HG02943 (cell line): Measurements from ENCODE around the gene CES2.

ENCODE experiments used
- ATAC-seq: cut with Tn5 transposase; IDR thresholded peaks from one replicate; pipeline ENCODE4 v1.9.1; 2021; ENCODE audit warnings: mild to moderate bottlenecking, low read depth, moderate library complexity; ENCODE audit not compliant: unreplicated experiment

The CES2 gene

DNA sequence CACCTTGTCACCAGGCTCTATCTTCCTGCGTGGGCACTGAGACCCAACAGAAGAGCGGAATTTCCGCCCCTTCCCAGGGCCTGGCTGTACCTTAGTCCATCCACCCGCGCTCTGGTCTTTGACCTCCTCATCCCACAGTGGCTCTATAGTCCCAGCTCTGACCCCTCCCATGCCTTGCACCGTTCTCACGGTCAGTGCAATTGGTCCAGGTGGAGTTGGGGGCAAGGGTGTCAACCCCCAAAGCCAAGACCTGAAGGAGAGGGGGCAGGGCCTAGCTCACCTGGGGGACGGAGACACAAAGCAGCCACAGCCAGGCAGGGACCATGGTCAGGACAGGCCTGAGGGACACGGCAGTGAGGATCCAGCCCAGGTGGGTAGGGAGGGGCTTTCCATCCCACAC is 17.6 kb upstream of the CES2 start:
- ATAC-seq: no peak

DNA sequence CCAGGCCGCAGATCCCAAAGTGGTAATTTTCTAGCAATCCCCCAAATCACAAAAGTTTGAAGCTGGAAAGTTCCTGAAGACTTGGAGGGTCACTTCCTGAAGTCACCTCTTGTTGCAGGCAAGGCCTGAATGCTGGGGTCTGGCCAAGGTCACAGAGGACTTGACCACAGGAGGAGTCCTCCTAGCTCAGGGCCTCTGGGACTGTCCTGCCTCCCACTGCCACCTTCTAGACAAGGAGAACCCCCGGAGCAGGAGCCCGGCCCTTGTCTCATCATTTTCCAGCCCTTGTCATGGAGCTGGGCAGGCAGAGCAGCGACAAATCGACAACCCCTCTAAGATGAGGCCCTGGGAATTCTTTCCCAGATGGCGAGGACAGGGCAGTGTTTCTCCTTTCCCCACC is 17.0 kb upstream of the CES2 start:
- ATAC-seq: no peak

DNA sequence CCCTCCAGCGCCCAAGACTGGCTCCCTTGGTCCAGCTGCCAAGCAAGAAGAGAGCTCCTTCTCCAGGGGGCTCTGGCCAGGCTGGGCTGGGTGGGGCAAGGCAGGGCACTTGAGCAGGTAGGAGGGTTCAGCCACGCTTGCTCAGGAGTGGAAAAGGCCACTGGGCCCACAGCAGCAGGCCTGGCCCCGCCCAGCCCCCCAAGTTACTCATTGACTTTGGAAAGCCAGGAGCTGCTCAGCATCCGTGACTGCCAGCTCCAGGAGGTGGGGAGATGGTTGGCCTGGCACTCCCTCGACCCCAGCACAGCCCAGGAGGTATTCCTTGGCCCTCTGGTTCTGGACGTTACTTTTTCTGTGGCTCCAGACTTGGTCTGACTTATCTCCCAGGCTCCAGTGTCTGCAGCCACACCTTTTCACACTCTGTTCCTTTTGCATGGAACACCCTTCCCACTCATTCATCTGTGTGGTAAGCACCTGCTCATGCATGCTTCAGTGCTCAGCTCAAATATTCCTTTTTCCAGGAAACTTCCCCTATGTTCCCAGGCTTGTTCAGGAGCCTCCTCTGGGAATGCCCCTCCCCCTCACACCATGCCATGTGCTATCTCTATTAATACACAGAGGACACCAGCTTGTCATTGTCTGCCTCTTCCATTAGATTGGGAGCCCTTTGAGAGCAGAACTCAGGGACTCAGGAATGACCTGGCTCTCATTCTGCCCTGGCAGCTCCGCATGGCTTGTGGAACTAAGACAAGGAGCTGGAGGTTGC is 16.3 kb upstream of the CES2 start, which contains the start of gene CDH16:
CDH16 (minus strand) TSS at position 83 of the 766 bp plus-strand sequence. CDS start 820 bp downstream, outside the sequence.
- ATAC-seq: no peak

DNA sequence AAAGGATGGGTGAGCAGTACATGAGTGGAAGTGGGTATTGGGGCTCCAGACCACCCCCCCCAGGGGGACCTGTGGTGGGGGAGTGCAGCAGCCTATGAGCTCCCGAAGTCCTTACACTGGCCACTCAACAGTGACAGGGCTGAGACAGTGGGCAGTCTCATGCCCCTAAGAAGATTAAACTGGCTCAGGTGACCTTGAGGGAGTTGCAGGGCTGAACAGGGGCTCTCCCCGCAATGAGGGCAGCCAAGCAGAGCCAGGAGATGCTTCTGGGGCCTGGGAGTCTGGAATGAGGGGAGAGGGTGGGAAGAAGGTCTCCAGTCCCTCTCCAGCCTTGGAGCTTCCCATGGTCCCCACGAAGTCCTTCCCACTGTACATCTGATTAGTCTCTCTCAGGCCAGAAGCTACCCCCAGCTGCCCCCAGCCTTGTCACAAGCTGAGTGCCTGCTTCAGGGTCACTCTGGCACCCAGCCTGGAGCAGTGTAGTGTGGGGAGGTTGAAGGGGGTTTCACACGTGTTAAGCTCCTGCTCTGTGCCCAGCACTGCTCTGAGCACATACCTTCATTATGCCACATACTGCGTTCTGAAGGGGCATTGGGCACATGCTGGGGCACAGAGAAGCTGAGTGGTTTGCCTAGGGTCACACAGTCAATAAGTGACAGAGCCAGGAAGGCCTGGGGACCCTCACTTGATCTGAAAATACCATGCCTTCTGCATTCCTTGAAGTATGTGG is 15.6 kb upstream of the CES2 start:
- ATAC-seq: no peak

DNA sequence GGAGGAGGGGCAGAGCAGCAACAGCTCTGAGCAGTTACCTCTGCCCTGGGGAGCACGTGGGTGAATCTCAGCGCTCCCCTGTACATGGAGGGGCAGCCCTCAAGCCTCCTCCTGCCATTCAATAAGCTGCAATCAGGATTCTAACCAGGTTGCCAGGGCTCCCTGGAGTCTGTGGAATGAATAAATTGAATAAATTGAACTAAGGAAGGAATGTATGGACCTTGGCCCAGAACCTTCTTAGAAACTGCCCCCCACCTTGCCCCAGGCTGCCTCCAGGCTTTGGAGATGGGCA is 15.1 kb upstream of the CES2 start:
- ATAC-seq: no peak

DNA sequence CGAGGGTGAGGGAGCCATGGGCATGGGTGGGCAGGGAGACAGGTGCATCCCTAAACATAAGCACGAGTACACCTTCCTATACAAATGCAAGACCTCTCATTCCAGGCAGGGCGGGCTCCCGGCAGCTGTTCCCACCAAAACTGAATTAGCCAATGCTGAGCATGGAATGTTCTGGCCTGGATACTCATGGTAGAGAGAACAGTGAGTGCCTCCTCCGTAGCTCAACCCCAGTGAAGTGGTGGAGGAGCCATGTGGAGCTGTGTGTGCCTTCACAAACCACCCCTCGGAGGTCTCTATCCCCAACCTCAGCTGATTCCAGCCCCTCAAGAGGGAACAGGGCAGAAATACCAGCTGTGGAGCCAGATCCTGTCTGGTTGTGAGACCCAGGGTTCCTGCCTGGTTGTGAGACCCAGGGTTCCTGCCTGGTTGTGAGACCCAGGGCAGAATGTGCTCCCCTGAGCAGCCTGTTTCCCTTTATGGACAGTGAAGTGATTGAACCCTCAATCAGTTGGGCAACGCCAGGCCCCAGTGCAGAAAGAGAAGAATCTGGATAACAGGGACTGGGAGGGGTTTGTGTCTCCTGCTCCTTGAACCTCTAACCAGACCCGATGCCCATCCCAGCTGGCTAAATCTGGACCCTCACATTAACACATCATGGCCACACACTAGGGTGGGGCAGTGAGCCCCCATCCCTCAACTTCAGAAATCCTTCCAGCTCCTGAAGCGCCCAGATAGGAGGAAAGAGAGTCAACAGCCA is 14.2 kb upstream of the CES2 start:
- no peak for ATAC-seq

DNA sequence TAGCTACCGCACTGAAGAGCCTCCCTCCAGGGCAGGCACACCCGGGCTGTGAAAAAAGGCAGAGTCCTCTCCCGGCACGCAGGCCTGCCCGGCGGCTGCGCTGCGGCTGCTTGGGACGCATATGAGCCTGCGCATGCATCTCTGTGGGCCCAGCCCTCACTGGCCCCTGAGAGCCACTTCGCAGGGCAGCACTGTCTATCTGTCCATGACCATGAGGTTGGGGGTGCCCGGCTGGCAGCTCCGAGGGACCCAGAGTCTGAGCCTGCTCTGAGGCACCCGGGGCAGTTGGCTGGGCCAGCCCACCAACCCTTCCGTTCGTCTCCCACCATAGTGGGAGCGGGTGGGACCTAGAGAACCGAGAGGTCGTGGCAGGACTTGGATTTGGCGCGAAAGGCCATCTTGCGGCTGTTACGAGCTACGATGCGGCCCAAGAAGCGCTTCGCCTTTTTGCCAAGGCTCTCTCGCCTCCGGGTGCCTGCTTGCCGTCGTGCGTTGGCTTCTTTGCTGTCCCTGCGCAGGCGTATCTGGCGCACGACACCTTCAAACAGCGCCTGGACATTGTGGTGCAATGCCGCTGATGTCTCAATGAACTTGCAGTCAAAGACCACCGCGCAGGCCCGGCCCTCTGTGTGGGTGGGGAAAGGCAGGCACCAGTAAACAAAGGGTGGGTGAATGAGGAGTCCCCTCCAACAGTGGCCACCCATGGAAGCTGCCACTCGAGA is 13.4 kb upstream of the CES2 start:
- ATAC-seq: no peak

DNA sequence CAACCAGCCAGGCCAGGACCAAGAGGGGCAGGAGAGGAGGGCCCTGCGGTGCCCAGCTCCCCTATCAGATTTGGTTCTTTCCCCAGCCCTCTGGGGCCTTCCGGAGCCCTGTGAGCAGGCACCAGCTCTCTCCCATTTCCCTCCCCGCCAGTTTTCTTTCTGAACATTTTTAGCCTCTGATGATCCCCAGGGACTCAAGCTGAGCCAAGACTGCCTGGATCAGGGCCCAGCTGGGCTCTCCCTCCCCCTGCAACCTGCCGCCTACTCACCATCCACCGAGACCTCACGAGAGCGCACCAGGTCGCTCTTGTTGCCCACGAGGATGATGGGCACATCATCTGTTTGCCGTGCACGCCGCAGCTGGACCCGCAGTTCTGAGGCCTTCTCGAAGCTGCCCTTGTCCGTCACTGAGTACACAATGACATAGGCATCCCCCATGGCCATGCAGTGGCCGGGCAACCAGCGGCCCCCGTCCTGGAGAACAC is 12.0 kb upstream of the CES2 start:
- no peak for ATAC-seq

DNA sequence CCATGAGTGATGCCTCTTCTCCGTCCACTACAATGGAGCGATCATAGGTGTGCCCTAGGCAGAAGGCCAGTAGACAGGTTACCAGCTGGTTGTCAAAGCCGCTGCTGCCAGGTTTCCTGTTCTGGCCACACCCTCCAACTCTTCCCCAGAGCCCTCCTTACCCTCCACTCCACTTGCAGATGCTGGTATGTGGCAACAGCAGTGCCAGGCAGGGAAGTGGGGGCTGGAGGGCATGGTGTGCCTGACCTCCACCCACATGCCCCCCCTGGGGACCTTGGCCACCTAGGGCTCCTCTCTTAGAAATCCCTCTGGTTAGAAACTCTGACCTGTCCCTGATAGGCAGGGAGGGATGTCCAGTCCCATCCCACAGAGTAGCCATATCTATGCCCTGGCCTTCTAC is 11.4 kb upstream of the CES2 start:
- no peak for ATAC-seq

DNA sequence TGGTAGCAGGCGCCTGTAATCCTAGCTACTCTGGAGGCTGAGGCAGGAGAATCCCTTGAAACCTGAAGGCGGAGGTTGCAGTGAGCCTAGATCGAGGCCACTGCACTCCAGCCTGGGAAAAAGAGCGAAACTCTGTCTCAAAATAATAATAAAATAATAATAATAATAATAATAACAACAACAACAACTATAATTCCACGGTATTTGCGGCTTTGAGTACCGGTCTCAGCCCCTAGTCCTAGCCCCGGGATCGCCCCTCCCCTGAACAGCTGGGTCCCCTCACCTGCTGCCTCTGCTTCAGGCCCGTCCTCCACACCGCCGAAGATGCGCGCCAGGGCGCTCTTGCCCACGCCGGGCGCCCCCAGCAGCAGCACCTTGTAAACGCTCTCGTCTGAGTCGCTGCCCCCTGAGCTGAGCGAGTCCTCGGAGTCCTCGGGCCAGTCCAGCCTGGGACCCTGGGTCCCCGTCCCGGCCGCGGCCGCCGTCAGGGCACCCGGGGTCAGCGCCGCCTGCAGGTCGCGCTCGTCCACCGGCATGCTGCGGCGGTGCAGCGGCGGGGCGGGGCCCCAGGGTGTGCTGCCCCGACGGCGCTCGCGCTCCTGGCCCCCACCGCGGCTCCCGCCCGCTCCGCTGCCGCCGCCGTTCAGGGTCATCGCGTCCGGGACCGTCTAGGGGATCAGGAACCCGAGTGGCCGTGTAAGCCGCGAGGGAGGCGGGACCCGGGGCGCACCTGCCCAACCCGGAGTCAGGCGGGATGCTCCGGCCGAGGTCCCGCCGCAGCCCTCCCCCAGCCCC is 10.6 kb upstream of the CES2 start:
- no peak for ATAC-seq

DNA sequence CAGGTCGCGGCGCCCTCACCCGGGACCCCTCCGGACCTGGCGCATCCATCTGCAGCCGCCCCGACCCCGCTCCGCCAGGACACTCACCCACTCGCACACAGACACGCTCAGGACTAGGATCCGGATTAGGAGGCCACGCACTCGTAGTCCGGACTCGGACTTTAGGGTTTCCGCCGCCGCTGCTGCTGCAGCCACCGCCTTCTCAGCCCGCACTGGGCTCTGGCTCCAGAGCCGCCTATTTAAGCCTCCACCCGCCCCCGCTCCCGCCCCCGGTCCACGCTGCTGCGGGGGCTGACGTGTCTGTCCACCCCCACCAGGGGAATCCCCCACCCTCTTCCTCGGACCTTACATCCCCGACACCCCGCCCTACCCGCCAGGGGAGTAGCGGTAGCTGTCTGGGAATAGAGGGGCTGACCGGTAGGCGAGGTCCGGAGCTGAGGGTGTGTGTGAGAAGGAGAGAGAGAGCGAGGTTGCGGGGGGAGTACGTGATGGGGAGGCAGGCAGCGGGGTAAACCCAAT is 9.9 kb upstream of the CES2 start, which contains the start of gene RRAD:
RRAD (minus strand) TSS at position 214 of the 519 bp plus-strand sequence. CDS start 356 bp downstream, outside the sequence.
- ATAC-seq: no peak

DNA sequence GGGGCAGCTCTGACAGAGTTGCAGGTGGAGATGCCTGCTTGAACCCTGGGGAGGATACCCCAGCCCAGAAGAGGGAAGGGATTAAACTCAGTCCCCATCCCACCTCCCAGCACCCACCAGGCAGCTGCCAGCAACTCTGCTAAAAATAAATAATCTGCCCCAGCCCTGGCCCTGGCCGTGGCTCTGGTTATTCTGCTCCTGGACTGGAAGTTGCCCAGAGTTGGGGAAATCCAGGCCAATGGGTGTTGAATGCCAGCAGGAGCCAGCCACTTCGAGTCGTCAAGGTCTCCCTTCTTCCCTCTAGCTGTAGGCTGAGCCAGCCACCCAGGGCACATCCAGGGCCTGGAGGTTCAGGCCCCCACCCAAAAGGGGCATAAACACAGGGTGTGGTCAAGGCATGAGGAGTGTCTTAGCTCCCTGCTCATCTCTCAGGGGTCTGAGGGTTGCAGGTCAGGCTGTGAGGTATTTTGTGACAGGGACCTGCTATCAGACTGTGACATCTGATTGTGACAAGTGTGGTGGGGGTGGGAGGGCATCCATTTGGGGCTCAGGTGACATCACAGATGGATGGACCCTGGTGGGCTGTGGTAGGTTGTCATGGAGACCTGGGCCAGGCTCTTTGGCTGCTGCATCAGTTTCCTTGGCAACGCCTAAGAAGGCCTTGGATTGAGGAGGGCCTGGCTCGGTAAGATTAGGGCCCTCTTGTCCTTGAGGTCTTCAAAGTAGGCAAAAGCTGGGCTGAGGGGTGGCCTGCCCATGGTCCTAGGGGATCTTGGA is 9.0 kb upstream of the CES2 start:
- ATAC-seq: no peak

DNA sequence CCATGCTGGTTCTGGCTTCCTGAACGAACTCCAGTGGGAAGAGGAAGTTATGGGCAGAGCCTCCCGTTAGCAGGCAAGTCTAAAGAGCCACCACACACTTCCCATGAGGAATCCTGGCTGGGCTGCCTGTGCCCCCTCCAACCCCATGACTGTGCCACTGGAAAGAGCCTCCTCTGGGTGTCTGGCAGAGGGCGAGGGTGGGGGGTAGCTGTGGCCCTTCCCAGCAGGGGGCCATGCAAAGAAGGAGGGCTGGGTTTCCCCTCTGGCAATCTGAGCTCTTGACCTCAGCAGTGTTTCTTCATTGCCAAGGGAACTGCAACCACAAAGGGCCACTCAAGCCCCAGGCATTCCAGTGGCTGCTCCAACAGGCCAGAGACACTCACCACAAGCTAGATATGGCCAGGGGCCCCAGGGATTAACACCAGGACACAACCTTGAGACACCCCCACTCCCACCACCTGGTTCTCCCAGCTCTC is 8.3 kb upstream of the CES2 start:
- no peak for ATAC-seq

DNA sequence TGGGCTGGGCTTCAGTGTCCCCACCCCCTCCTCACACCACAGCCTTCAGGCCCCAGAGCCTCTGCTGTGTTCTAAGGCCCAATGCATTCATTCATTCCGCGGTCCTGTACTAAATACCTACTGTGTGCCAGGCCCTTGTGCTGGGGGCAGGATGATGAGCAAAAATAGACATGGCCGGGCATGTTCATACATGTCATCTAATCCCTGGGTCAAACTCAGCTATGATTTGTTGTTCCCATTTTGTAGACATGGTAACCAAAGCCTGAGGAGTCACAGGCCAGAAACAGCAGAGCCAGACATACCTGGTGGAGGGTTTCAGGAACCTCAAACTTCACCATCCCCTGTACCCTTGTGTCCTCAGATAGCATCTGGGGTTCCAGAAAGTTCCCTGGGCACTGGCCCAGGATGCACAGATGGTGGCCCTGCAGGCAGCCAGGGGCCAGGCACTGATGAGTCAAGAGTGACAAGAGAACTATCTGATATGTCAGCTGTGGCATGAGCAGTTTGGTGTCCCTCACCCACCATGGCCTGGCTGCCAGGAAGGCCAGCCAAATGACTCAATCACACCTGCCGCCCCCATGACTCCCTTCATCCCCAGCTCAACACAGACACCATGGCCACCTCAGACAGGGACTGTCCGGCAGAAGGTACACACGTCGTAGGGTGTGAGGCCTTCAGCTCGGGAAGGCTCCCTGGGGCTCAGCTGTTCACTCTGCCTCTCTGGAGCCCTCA is 7.2 kb upstream of the CES2 start:
- ATAC-seq: no peak

DNA sequence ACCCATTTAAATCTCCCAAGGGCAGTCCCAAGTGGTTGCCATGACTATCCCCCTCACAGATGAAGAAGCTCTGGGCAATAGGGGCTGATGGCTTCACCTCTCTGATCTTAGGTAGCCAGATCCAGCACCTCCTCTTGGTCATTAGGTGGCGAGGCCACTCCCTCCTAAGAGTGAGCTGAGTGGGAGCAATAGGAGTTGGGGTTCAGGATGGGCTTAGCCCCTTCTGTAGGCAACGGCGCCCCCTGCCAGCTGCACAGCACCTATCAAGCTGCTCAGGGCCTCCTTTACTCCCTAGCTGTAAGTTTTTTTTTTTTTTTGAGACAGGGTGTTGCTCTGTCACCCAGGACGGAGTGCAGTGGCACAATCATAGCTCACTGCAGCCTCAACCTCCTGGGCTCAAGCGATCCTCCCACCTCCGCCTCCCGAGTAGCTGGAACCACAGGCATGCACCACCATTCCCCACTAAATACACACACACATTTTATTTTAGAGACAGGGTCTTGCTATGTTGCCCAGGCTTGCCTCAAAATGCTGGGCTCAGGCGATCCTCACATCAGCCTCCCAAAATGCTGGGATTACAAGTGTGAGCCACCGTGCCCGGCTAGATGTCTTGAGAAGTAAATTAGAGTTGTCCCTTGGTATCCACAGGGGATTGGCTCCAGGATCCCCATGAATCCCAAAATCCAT is 6.5 kb upstream of the CES2 start:
- no peak for ATAC-seq

DNA sequence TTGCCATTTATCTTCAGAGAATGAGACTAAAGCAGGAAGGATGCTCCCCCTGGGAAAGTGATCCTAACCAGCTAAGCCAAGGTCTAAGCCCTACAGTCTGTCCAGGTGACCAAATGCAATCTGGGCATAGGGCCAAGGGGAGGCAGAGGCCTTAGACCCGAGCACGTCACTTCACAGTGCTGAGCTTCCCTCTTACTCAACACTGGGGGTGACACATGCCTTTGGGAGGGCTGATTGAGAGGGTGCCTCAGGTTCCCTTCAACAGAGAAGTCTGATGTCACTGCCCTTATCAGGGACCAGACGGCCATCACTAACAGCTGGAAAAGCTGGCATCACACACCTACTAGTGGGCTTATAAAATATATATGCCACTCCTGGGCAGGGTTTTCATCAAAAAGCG is 5.1 kb upstream of the CES2 start:
- ATAC-seq: no peak

DNA sequence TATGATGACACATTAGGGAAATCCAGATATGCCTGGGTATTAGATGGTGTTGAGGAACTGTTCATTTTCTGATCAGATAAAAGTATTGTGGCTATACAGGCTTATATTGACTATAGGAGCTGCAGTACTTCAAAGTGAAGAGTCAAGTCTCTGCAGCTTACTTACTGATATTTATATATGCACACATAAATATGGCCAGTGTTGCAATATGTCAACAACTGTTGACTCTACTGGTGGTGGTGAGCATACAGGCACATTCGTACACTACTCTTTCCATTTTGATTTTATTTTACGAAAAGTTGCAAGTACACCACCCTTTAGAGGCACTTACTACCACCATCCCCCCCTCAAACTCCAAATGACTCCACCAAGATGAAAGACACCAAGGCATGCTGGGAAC is 3.7 kb upstream of the CES2 start:
- no peak for ATAC-seq
